Right forelimb (tissue), 1 donor: Measurements from ENCODE around the gene PLOD2.

Source experiments
- DNase-seq: peaks from one replicate; pipeline ENCODE4 v3.0.0-alpha.2; 2018

Gene PLOD2

GRCh38 chr3:146035366-146035765 lies 125.6 kb downstream of the PLOD2 start:
- DNase-seq: no peak

GRCh38 chr3:146033950-146034349 lies 127.0 kb downstream of the PLOD2 start:
- DNase-seq: no peak

GRCh38 chr3:146026547-146026946 lies 134.4 kb downstream of the PLOD2 start:
- DNase-seq: no peak

- DNase-seq: no peak
These were observed 136.7 kb downstream of the PLOD2 start for GRCh38 chr3:146024260-146024659.

GRCh38 chr3:146020969-146021368 lies 140.0 kb downstream of the PLOD2 start:
- DNase-seq: no peak

GRCh38 chr3:146019508-146019907 lies 141.5 kb downstream of the PLOD2 start:
- DNase-seq: no peak
